DND-41 (cell line): Measurements from ENCODE around the gene KCNK17.

Experiments
- ATAC-seq: fragments of 200-7000 bp; cut with Tn5 transposase; 3 replicates; pipeline ENCODE4 v1.9.1; 2021; ENCODE audit warnings: low read depth; ENCODE audit not compliant: insufficient read depth
- DNase-seq: peaks from one replicate; pipeline ENCODE4 v3.0.0-alpha.2; 2020
- H2AFZ ChIP-seq: 2 replicates; pipeline ENCODE4 v1.6.0; 2012; ENCODE audit warnings: low read depth, low read length
- H3K27ac ChIP-seq: 2 replicates; pipeline ENCODE4 v1.5.1; 2012; ENCODE audit warnings: low read length, inconsistent platforms
- H3K27me3 ChIP-seq: fragments of 200-600 bp; sonication (generic); 2 replicates; pipeline ENCODE4 v1.6.0; 2012; ENCODE audit warnings: low read length, mild to moderate bottlenecking, inconsistent platforms; ENCODE audit not compliant: insufficient read depth, poor library complexity
- H3K36me3 ChIP-seq: 2 replicates; pipeline ENCODE4 v1.5.1; 2012; ENCODE audit warnings: low read length, inconsistent platforms; ENCODE audit not compliant: insufficient read depth
- H3K4me1 ChIP-seq: 2 replicates; pipeline ENCODE4 v1.5.1; 2012; ENCODE audit warnings: mild to moderate bottlenecking, low read length; ENCODE audit not compliant: insufficient read depth
- H3K4me2 ChIP-seq: 2 replicates; pipeline ENCODE4 v1.6.0; 2012; ENCODE audit warnings: mild to moderate bottlenecking, moderate library complexity, low read length, inconsistent platforms; ENCODE audit not compliant: insufficient read depth
- H3K4me3 ChIP-seq, 2 experiments: fragments of 200-600 bp in 1 of 2; shearing (Covaris generic) in 1 of 2; 2 replicates each; pipeline ENCODE4 v1.5.1; 2012 to 2016; ENCODE audit warnings: inconsistent platforms in 2 of 2, low read length in 2 of 2, mild to moderate bottlenecking in 2 of 2, low read depth in 1 of 2, moderate library complexity in 1 of 2
- H3K79me2 ChIP-seq: 2 replicates; pipeline ENCODE4 v1.6.0; 2012; ENCODE audit warnings: low read length, inconsistent platforms; ENCODE audit not compliant: insufficient read depth
- H3K9ac ChIP-seq: 2 replicates; pipeline ENCODE4 v1.6.0; 2012; ENCODE audit warnings: low read depth, mild to moderate bottlenecking, inconsistent platforms, low read length, moderate library complexity
- H3K9me3 ChIP-seq: 2 replicates; pipeline ENCODE4 v1.5.1; 2012; ENCODE audit warnings: low read length, moderate library complexity, mild to moderate bottlenecking, inconsistent platforms; ENCODE audit not compliant: insufficient read depth, severe bottlenecking
- H4K20me1 ChIP-seq: 2 replicates; pipeline ENCODE4 v1.6.0; 2012; ENCODE audit warnings: low read length; ENCODE audit not compliant: insufficient read depth
- CTCF ChIP-seq: IDR thresholded peaks from 2 replicates; pipeline ENCODE4 v1.5.1; 2012; ENCODE audit warnings: borderline replicate concordance, low read length, moderate library complexity, mild to moderate bottlenecking; ENCODE audit not compliant: poor library complexity, severe bottlenecking; ENCODE audit errors: extremely low read depth
- EZH2 ChIP-seq: IDR thresholded peaks from 3 replicates; pipeline ENCODE4 v1.6.1; 2012; ENCODE audit warnings: borderline replicate concordance, low read depth, mild to moderate bottlenecking, moderate library complexity, low read length, inconsistent platforms; ENCODE audit not compliant: severe bottlenecking

Gene KCNK17

GRCh38 chr6:39317256-39317655 is 3.0 kb upstream of the KCNK17 start:
- ATAC-seq, result no peak
- Histone ChIP-seq H3K9ac (no peak overlapping the region), H2AFZ (no peak overlapping the region), H3K79me2 (no peaks in the 10 kb centered on the region), H3K27me3 (peaks cover 30% of the 10 kb centered on the region), H3K27ac (no peak overlapping the region), H3K36me3 (no peaks in the 10 kb centered on the region), H3K4me2 (no peak overlapping the region), H3K4me1 (no peaks in the 10 kb centered on the region), H4K20me1 (0 out of 2 replicates have a peak, but pooled peaks cover 3% of the 10 kb centered on the region), H3K9me3 (no peaks in the 10 kb centered on the region), H3K4me3 (no peak overlapping the region)
- DNase-seq, result no peak
- TF ChIP-seq CTCF, result no peak
- no peak for TF ChIP-seq EZH2

GRCh38 chr6:39313526-39314272 is 520 bp downstream of the KCNK17 start:
- peaks cover 30% of the 10 kb centered on the region for H3K27me3 ChIP-seq
- H3K9ac ChIP-seq, result no peak overlapping the region
- no peak overlapping the region for H2AFZ ChIP-seq
- no peak overlapping the region for H3K4me3 ChIP-seq
- H3K4me2 ChIP-seq, result no peak overlapping the region
- no peaks in the 10 kb centered on the region for H3K4me1 ChIP-seq
- no peak overlapping the region for H3K27ac ChIP-seq
- no peaks in the 10 kb centered on the region for H3K79me2 ChIP-seq
- 0 out of 2 replicates have a peak, but pooled peaks cover 3% of the 10 kb centered on the region for H4K20me1 ChIP-seq
- no peaks in the 10 kb centered on the region for H3K9me3 ChIP-seq
- ATAC-seq (no peak), DNase-seq (no peak)
- no peaks in the 10 kb centered on the region for H3K36me3 ChIP-seq
- TF ChIP-seq CTCF (no peak), EZH2 (no peak)

GRCh38 chr6:39312912-39313525 is 1.2 kb downstream of the KCNK17 start:
- ATAC-seq (no peak), DNase-seq (no peak)
- 0 out of 2 replicates have a peak, but pooled peaks cover 3% of the 10 kb centered on the region for H4K20me1 ChIP-seq
- no peak overlapping the region for H3K4me2 ChIP-seq
- H3K9ac ChIP-seq, result no peak overlapping the region
- H3K9me3 ChIP-seq, result no peaks in the 10 kb centered on the region
- no peak for TF ChIP-seq EZH2
- TF ChIP-seq CTCF, result no peak
- no peak overlapping the region for H3K4me3 ChIP-seq
- no peak overlapping the region for H2AFZ ChIP-seq
- H3K79me2 ChIP-seq, result no peaks in the 10 kb centered on the region
- H3K27ac ChIP-seq, result no peak overlapping the region
- no peaks in the 10 kb centered on the region for H3K36me3 ChIP-seq
- H3K4me1 ChIP-seq, result no peaks in the 10 kb centered on the region
- H3K27me3 ChIP-seq, result peaks cover 30% of the 10 kb centered on the region
